AG08395 (cell line): ENCODE results near the gene HOXB2.
A peak's percentile ranks its signal among the peaks of the same experiment; 100 is the strongest.
"Not testable (repeated sequence)": the region's sequence is repeated elsewhere in the genome, so short reads cannot be mapped to it uniquely, and the experiment has no call there.

Experiments used
- DNase-seq: peaks from one replicate; pipeline ENCODE4 v3.0.0; 2012; ENCODE audit warnings: mixed read lengths, low spot score

The HOXB2 gene

DNA sequence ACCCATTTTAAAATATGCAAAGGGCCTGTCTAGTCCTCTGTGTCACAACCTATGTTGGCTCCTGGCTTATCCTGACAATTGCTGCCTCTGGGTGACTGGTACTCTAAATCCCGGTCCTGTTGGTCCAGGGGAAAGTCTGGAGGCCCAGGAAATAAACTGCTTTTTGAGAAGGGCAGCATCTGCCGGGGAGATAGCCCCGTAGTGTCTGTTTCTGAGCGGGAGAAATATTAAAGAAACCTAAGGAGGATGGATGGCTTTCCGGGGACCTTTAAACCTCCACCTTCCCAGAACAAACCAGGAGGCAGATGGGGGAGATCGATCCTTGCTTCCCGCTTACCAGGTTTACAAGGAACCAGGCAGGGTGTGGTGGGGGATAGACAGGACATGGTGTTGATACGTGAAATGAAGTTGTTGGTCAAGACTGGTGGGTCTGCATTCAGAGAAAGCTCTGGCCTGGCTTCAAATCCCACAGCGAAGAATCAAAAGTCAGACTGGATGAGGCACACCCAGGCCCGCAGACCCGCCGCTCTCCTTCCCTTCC is 3.8 kb downstream of the HOXB2 start:
- no peak for DNase-seq

DNA sequence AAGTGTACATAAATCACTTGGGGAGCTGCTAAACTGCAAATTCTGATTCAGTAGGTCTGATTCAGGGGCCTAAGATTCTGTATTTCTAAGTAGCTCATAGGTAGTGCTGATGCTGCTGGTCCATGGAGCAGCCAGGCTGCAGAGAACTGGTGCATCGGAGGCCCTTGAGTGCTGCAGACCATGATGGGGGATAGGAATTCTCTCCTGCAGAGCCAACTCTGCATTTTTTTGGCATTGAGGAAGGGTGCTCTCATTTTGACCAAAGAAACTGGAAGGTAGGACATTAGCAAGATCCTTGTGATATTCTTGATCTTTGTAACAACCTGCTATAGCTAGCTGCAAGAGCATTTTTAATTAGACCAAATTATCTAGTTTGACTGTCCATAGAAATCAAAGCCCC is 4.7 kb downstream of the HOXB2 start:
- DNase-seq: no peak

- peak; percentile 75 for DNase-seq
Measured at GRCh38 chr17:48539177-48539576, 5.7 kb downstream of the HOXB2 start.

GRCh38 chr17:48537316-48537715 is 7.6 kb downstream of the HOXB2 start:
- DNase-seq: no peak

GRCh38 chr17:48535793-48536559 is 8.9 kb downstream of the HOXB2 start:
- not testable (repeated sequence) for DNase-seq

GRCh38 chr17:48532261-48532660 is 12.6 kb downstream of the HOXB2 start:
- DNase-seq: no peak

- DNase-seq: no peak
Measured at GRCh38 chr17:48530887-48531272, 14.0 kb downstream of the HOXB2 start, which contains the start of gene HOXB1. TSS of gene HOXB1 (minus strand) at chr17:48531011. CDS start at chr17:48530904, 107 bp downstream.

DNA sequence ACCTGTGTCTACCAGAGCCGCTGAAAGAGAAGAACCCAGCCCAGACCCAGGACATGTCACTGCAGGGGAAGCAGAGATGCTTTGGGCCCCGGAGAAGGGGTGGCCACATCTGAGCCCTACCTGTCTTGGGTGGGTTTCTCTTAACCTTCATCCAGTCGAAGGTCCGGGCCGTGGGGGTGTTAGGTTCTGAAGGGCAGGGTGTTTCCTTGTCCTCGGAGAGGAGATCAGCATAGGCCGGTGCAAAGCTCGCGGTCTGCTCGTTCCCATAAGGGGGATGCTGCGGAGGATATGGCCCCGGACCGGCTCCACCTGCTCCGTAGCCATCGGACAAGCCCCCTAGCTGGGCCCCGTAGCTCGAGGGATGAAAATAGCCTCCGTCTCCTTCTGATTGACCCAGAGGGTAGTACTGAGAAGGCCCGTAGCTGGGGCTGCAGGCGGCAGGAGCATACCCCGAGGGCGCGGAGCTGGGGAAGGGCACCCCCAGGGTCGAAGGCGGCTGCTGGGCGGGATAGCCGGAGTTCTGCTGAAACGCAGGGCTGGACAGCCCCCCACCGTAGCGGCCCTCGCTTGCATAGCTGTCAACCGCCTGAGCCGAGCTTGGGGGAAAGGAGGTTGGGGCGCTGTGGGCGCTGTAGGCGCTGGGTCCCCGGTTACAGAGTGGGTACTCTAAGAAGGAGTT is 14.6 kb downstream of the HOXB2 start:
- no peak for DNase-seq

GRCh38 chr17:48529683-48530009 is 15.3 kb downstream of the HOXB2 start:
- no peak for DNase-seq

DNA sequence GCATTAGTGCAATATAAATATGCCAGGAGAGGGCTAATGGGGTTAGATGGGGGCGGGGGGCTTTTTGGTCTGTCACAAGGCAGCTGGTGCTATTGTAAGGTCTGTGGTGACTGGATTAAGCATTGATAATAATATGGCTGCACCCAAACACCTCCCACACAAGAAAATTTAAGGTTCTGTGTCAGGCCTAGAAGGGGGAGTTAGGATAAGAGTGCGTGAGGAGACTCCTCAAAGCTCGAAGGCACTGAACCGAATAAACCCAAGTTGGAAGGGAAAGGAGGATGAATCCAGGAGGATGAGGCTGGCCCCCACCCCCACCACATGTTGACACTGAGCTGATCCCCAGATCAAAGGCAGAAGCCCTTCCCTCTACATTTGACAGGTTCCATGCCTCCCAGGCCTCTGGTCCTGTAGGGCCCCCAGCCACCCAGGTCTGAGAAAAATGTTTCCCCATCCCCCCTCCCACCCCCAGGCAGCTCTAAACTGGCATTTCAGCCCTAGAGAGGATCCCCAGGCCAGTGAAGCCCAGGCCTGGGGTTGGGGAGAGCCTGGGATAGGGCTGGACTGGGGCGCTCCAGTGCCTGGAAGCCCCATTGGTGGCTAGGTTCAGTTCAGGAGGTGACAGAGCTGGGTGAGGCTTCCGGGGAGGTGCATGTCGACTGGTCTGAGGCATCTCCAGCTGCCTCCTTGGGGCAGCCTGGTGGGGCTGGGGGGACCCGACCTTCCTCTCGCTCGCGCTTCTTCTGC is 15.8 kb downstream of the HOXB2 start:
- no peak for DNase-seq

DNA sequence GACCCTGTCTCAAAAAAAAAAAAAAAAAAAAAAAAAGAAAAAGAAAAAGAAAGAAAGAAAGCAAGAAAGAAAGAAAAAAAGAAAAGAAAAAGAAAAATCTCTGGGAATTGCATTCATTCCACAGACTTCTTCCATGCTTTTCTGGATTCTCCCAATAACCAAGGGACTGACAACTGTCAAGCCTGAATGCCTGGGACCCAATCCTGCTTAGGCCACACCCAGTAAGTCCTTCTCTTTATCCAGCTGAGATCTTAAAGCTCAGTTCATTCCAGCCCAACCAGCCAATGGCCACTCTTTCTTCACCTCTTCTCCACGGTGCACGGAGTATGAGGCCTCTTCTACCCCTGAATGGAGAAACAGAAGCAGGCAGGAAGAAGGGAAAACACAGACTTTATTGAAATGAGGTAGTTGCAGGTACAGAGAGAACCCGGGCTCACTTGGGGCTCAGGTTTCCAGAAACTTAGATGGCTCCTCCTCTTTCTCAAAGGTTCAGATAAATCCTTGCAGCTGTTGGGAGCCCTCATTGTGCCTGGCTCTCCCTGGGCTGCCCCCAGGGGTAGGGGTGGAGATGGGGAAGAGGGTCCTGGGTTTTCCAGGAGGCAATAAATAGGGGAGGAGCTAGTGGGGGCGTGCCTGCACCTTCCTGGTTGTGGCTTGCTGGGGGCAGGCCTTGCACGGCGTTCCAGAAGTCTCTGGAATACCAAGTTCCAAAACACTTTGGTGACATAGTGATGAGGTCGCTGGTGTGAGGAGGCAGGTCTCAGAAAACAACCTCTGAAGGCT is 16.6 kb downstream of the HOXB2 start:
- DNase-seq: no peak

- DNase-seq: no peak
Measured at GRCh38 chr17:48527547-48527932, 17.4 kb downstream of the HOXB2 start.

DNA sequence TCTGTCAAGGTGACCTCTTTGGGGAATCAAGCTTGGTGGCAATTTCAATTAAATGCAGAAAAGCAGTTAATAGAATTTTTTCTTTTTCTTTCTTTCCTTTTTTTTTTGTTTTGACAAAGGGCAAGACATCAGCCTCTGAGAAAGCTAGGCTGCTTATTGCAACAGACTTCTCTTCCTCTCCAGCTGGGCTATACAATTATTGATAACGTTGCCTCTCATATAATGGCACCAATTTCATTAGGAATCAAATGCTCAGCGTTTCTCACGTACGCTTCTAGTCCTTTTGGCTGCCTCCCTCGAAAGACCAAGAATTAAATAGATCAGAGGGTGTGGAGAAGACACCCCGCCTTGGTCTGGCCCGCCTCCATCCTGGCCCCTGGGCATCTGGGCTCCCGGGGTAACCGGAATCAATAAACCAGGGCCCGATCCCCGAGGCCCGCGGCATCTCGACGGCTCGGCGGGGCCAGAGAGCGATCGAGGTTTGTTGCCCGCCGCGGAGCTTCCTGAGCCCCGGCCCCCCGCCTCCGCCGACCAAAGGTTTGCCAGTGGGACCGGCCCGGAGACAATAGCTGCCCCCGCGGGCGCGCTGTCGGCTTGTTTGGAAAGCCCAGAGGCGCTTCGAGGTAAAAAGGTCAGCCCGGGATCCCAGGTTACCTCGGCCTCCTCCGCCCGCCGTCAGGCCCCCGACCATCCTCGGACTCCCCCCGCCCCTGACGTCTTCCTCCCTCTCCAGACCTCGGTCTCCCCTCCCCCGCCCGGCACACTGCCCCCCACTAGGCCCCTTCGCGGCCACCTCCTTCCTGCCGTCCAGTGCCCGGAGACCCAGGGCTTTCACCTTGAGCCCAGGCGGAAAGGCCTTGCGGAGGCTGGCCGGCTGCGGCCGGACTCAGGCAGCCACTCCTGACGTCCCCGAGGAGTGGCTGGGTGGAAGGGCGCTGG is 18.0 kb downstream of the HOXB2 start:
- DNase-seq: no peak

- DNase-seq: no peak
Measured at GRCh38 chr17:48523010-48523409, 21.9 kb downstream of the HOXB2 start.

GRCh38 chr17:48522031-48522653 is 22.8 kb downstream of the HOXB2 start:
- DNase-seq: no peak

DNA sequence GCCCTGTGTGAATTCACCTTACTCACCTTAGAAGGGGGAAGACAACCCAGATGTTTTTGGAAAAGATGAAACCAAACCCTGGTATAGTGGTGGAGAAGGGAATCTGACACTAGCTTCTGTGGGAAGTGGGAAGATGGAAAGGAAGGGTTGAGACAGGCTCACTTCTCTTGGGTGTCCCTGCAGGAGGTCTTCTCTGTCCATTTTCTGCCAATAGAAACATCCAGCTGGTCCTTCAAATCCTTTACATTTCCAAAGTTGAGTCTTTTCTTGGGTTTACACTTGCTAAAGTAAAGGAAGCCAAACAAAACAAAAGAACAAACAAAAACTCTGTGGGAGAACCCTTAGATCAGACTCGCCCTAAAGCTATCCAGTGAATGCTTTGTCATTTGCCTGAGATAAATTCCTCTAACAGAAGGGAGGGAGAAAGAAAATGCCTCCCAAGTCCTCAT is 24.3 kb downstream of the HOXB2 start:
- DNase-seq: peak; percentile 62

DNA sequence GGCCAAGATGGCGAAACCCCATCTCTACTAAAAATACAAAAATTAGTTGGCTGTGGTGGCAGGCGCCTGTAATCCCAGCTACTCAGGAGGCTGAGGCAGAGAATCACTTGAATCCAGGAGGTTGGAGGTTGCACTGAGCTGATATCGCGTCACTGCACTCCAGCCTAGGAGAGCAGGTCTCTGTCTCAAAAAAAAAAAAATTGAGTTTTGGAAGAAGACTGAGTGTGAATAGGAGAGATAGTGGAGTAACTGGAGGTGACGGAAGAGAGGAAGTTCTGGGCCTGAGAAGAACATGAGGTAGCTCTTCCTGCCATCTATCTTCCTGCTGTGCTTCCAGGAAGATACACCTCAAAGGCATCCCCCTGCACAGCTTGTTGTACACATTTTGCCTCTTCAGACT is 25.5 kb downstream of the HOXB2 start:
- DNase-seq: no peak

DNA sequence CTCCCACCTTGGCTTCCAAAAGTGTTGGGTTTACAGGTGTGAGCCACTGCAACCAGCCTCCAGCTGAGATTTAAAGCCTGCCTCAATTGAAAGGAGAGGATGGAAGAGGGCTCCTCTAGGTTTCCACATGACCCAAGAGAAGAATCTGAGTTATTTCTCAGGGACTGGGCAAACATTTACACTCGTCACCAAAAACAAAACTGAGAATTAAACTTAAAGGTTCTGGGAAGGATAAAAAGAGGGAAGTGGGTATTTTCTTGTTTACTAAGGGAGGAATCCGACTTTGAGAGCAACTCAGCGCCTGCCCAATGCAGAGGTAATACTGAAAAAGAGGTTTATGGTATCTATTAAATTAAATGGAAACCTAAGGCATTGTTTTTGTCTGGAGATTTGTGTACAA is 27.4 kb downstream of the HOXB2 start:
- no peak for DNase-seq

GRCh38 chr17:48515925-48516900 is 28.7 kb downstream of the HOXB2 start:
- no peak for DNase-seq
